Adrenal gland (tissue), 5 donors: ENCODE data around the gene ETFB.

Experiments
- POLR2A ChIP-seq, 2 donors: fragments of 450-650 bp; IDR thresholded peaks; one replicate each; pipeline ENCODE4 v1.6.1; 2017; ENCODE audit warnings: antibody characterized with exemption in 2 of 2, mild to moderate bottlenecking in 2 of 2, moderate library complexity in 1 of 2
- TF ChIP-seq, protein P1 (sequence below), 6 experiments: fragments of 450-650 bp in 4 of 6; fragments of 200-600 bp in 2 of 6; sonication (generic) in 1 of 6; IDR thresholded peaks; 1 replicate in 5 of 6; 2 replicates in 1 of 6; pipeline versions ENCODE4 v1.5.1 to v1.8.0; 2016 to 2021; ENCODE audit warnings: antibody characterized with exemption in 6 of 6, mild to moderate bottlenecking in 2 of 6, moderate library complexity in 1 of 6
- donor health status: DM: no; HTN: no; CAD: no.

DNA sequence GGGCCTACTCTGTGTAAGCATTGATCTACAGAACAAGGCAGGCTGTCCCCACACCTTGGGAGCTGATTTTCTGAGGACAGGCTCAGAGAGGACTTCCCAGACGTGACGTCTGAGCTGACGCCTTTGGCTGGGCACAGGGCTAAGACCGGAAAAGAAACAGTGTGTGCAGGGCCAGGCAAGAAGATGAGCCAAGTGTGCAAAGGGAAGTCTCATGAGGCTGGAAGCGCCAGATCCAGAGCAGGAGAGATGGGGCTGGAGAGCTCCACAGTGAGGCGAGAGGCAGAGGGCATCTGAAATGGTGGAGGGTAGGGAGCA, 42.1 kb downstream of the ETFB start:
- TF ChIP-seq, protein P1, sequence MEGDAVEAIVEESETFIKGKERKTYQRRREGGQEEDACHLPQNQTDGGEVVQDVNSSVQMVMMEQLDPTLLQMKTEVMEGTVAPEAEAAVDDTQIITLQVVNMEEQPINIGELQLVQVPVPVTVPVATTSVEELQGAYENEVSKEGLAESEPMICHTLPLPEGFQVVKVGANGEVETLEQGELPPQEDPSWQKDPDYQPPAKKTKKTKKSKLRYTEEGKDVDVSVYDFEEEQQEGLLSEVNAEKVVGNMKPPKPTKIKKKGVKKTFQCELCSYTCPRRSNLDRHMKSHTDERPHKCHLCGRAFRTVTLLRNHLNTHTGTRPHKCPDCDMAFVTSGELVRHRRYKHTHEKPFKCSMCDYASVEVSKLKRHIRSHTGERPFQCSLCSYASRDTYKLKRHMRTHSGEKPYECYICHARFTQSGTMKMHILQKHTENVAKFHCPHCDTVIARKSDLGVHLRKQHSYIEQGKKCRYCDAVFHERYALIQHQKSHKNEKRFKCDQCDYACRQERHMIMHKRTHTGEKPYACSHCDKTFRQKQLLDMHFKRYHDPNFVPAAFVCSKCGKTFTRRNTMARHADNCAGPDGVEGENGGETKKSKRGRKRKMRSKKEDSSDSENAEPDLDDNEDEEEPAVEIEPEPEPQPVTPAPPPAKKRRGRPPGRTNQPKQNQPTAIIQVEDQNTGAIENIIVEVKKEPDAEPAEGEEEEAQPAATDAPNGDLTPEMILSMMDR (IDR thresholded peaks at IDR 0.05): no peak
- TF ChIP-seq POLR2A (IDR thresholded peaks at IDR 0.05): no peak
